HCT116 (cell line): ENCODE results near the gene DGKB. TPM values are rescaled to one million over a fixed set of nuclear protein-coding genes. Genes with fewer than 3 reads are reported as not detected.

Experiments used
- ATAC-seq: fragments of 200-7000 bp; cut with Tn5 transposase; 2 replicates; pipeline ENCODE4 v1.9.1; 2020; ENCODE audit warnings: mild to moderate bottlenecking, moderate library complexity
- BruUV-seq: library from RNA; stranded (reverse); fragments of 400-500 nt; replicated peaks from 2 replicates; lab custom pipeline; 2021; lab: Mats Ljungman, UMichigan
- CTCF ChIA-PET: fragments of 300-600 bp; sonication (Branson Sonifier 250); formaldehyde crosslinking; loops from one replicate; lab custom pipeline; 2021; ENCODE audit warnings: antibody characterized with exemption; lab: Charles Lee
- POLR2A ChIA-PET: fragments of 300-600, 350-600 bp; sonication (Branson Sonifier 250); formaldehyde crosslinking; loops from one replicate; lab custom pipeline; 2021; ENCODE audit warnings: antibody characterized with exemption; lab: Charles Lee
- RAD21 ChIA-PET, 2 experiments: fragments of 300-600 bp; sonication (Branson Sonifier 250); formaldehyde crosslinking; loops; one replicate each; lab custom pipeline; 2023; ENCODE audit warnings: low total read pairs in 2 of 2; ENCODE audit not compliant: uncharacterized antibody in 2 of 2, unreplicated experiment in 2 of 2, low non-redundant PET in 1 of 2; lab: Charles Lee
- DNase-seq: peaks from one replicate; pipeline ENCODE4 v3.0.0-alpha.2; 2010; ENCODE audit warnings: low read depth, low spot score
- H2AFZ ChIP-seq: fragments of 200-600 bp; shearing (Covaris generic), sonication (generic); 2 replicates; pipeline ENCODE4 v1.6.1; 2017; ENCODE audit warnings: low read depth, mixed run types, mixed read lengths, antibody characterized with exemption, low read length; ENCODE audit not compliant: poor library complexity, severe bottlenecking
- H3K27ac ChIP-seq: 2 replicates; pipeline ENCODE4 v1.5.1; 2012; ENCODE audit warnings: low read depth, low read length
- H3K27me3 ChIP-seq: fragments of 200-600 bp; sonication (generic); 2 replicates; pipeline ENCODE4 v1.6.1; 2016; ENCODE audit warnings: mixed run types, low read length, mixed read lengths; ENCODE audit not compliant: insufficient read depth
- H3K36me3 ChIP-seq, 2 experiments: fragments of 200-500 bp in 1 of 2; fragments of 200-600 bp in 1 of 2; sonication (Bioruptor generic) in 1 of 2; sonication (generic) in 1 of 2; 2 replicates each; pipeline versions ENCODE4 v1.5.1 to v1.6.1; 2014 to 2016; ENCODE audit warnings: low read length in 2 of 2, inconsistent platforms in 1 of 2, mixed read lengths in 1 of 2, mixed run types in 1 of 2; ENCODE audit not compliant: insufficient read depth in 2 of 2, control insufficient read depth in 1 of 2
- H3K4me1 ChIP-seq, 2 experiments: fragments of 200-600 bp in 1 of 2; sonication (generic) in 1 of 2; 2 replicates each; pipeline versions ENCODE4 v1.5.1 to v1.6.1; 2012 to 2017; ENCODE audit warnings: low read length in 2 of 2, inconsistent platforms in 1 of 2, mild to moderate bottlenecking in 1 of 2, mixed read lengths in 1 of 2, mixed run types in 1 of 2, moderate library complexity in 1 of 2; ENCODE audit not compliant: insufficient read depth in 2 of 2, control insufficient read depth in 1 of 2
- H3K4me2 ChIP-seq: fragments of 200-600 bp; sonication (generic); 2 replicates; pipeline ENCODE4 v1.6.1; 2017; ENCODE audit warnings: mixed run types, low read length, mixed read lengths
- H3K4me3 ChIP-seq, 2 experiments: fragments of 200-600 bp in 1 of 2; sonication (generic) in 1 of 2; replicated peaks in 1 of 2; 2 replicates each; pipeline ENCODE4 v1.5.1; 2011 to 2016; ENCODE audit warnings: low read length in 2 of 2, control low read depth in 1 of 2, low read depth in 1 of 2, mild to moderate bottlenecking in 1 of 2, mixed read lengths in 1 of 2, mixed run types in 1 of 2
- H3K79me2 ChIP-seq: fragments of 200-600 bp; sonication (generic); 2 replicates; pipeline ENCODE4 v1.6.1; 2017; ENCODE audit warnings: mild to moderate bottlenecking, mixed run types, low read length, moderate library complexity, mixed read lengths; ENCODE audit not compliant: insufficient read depth
- H3K9ac ChIP-seq: fragments of 200-600 bp; sonication (generic); 2 replicates; pipeline ENCODE4 v1.6.1; 2016; ENCODE audit warnings: low read length, mixed read lengths
- H3K9me2 ChIP-seq: fragments of 200-600 bp; sonication (generic), shearing (Covaris generic); 2 replicates; pipeline ENCODE4 v1.6.1; 2017; ENCODE audit warnings: mixed run types, mild to moderate bottlenecking, moderate library complexity; ENCODE audit not compliant: insufficient read depth
- H3K9me3 ChIP-seq, 2 experiments: fragments of 200-500 bp in 1 of 2; fragments of 200-600 bp in 1 of 2; sonication (Bioruptor generic) in 1 of 2; sonication (generic) in 1 of 2; 2 replicates each; pipeline ENCODE4 v1.6.1; 2014 to 2017; ENCODE audit warnings: low read length in 2 of 2, mixed read lengths in 2 of 2, inconsistent platforms in 1 of 2, low read depth in 1 of 2, mild to moderate bottlenecking in 1 of 2, mixed run types in 1 of 2, moderate library complexity in 1 of 2; ENCODE audit not compliant: control insufficient read depth in 1 of 2, insufficient read depth in 1 of 2
- H4K20me1 ChIP-seq: fragments of 200-600 bp; sonication (generic), shearing (Covaris generic); 2 replicates; pipeline ENCODE4 v1.6.1; 2017; ENCODE audit warnings: mixed run types, mild to moderate bottlenecking, moderate library complexity; ENCODE audit not compliant: insufficient read depth
- ATF3 ChIP-seq: IDR thresholded peaks from 2 replicates; pipeline ENCODE4 v1.6.1; 2012
- CBX3 ChIP-seq: IDR thresholded peaks from 2 replicates; pipeline ENCODE4 v1.6.1; 2012; ENCODE audit warnings: low read depth
- EGR1 ChIP-seq: IDR thresholded peaks from 2 replicates; pipeline ENCODE4 v1.6.1; 2012; ENCODE audit warnings: low read depth
- EZH2phosphoT487 ChIP-seq: fragments of 200-600 bp; IDR thresholded peaks from 2 replicates; pipeline ENCODE4 v1.6.1; 2018; ENCODE audit warnings: antibody characterized with exemption, borderline replicate concordance
- MAX ChIP-seq: IDR thresholded peaks from 2 replicates; pipeline ENCODE4 v1.6.1; 2012
- POLR2A ChIP-seq: IDR thresholded peaks from 2 replicates; pipeline ENCODE4 v1.7.0; 2011; ENCODE audit warnings: borderline replicate concordance; ENCODE audit not compliant: insufficient read depth, insufficient read length; ENCODE audit errors: extremely low read depth
- RAD21 ChIP-seq: IDR thresholded peaks from 2 replicates; pipeline ENCODE4 v1.6.1; 2012; ENCODE audit warnings: low read depth, mild to moderate bottlenecking
- REST ChIP-seq: IDR thresholded peaks from 2 replicates; pipeline ENCODE4 v1.6.1; 2012; ENCODE audit warnings: low read depth
- TCF7L2 ChIP-seq: IDR thresholded peaks from 2 replicates; pipeline ENCODE4 v1.7.0; 2011; ENCODE audit warnings: borderline replicate concordance, inconsistent platforms; ENCODE audit not compliant: insufficient read depth, insufficient read length; ENCODE audit errors: extremely low read depth
- ZFX ChIP-seq: fragments of 450-650 bp; IDR thresholded peaks from 2 replicates; pipeline ENCODE4 v1.6.1; 2017
- intact Hi-C: fragments of 100-400 bp; cut with micrococcal nuclease; formaldehyde crosslinking; loops from 2 replicates; pipeline ENCODE4 v1.10.0; 2022
- total RNA-seq: library from RNA; stranded (reverse); gene quantifications from one replicate; pipeline ENCODE4 v1.2.1, GENCODE V29; 2021; ENCODE audit not compliant: unreplicated experiment

Gene DGKB
- total RNA-seq, 1 experiment from 2014 or later = 0.05 TPM

- BruUV-seq = no TSS peak
- TF ChIP-seq CBX3 = no peak
- no peak for TF ChIP-seq POLR2A
- TF ChIP-seq MAX = no peak
- no peak for TF ChIP-seq EGR1
- TF ChIP-seq ZFX = no peak
- no peak for TF ChIP-seq RAD21
- no peak for TF ChIP-seq TCF7L2
- TF ChIP-seq REST = no peak
- no peak for TF ChIP-seq EZH2phosphoT487
- TF ChIP-seq ATF3 = no peak
- TF ChIP-seq, all 23 proteins: peak for 0
- no peaks in the 10 kb centered on the region for H3K9me2 ChIP-seq
- no peaks in the 10 kb centered on the region for H4K20me1 ChIP-seq
- ATAC-seq = no peak
- intact Hi-C loops = no loop called here
- H2AFZ ChIP-seq = no peak overlapping the region
- H3K27me3 ChIP-seq = no peaks in the 10 kb centered on the region
- no peaks in the 10 kb centered on the region for H3K9me3 ChIP-seq
- no peaks in the 10 kb centered on the region for H3K79me2 ChIP-seq
- POLR2A ChIA-PET = no interaction called here
- no peak overlapping the region for H3K27ac ChIP-seq
- no peaks in the 10 kb centered on the region for H3K4me1 ChIP-seq
- no peaks in the 10 kb centered on the region for H3K36me3 ChIP-seq
- no peak for DNase-seq
- H3K4me2 ChIP-seq = no peak overlapping the region
- RAD21 ChIA-PET = no interaction called here
- no peak overlapping the region for H3K4me3 ChIP-seq
- CTCF ChIA-PET = no interaction called here
- H3K9ac ChIP-seq = no peak overlapping the region
Measured at GRCh38 chr7:14389595-14389994, 513.0 kb downstream of the DGKB start.
